AG04450 (cell line): ENCODE measurements around the gene CCDC6. TPM values are rescaled to one million over a fixed set of nuclear protein-coding genes. Genes with fewer than 3 reads are reported as not detected.

Source experiments
- CTCF ChIA-PET: fragments of 300-600, 350-600 bp; formaldehyde crosslinking; extraction: SDS; loops from one replicate; lab custom pipeline; 2022; ENCODE audit warnings: antibody characterized with exemption, inconsistent platforms; lab: Charles Lee
- POLR2A ChIA-PET: fragments of 350-600 bp; formaldehyde crosslinking; extraction: SDS; loops from one replicate; lab custom pipeline; 2021; ENCODE audit warnings: antibody characterized with exemption, inconsistent platforms; lab: Yijun Ruan, JAX
- DNase-seq: peaks from one replicate; pipeline ENCODE4 v3.0.0-alpha.2; 2011; ENCODE audit warnings: low read depth, low spot score
- H3K27ac ChIP-seq: one replicate; pipeline ENCODE4 v1.5.1; 2012; ENCODE audit warnings: low read depth, low read length, control low read depth
- H3K27me3 ChIP-seq: one replicate; pipeline ENCODE4 v1.6.0; 2012; ENCODE audit warnings: low read length; ENCODE audit not compliant: control insufficient read depth, insufficient read depth
- H3K4me3 ChIP-seq: 2 replicates; pipeline ENCODE4 v1.5.1; 2011; ENCODE audit warnings: mild to moderate bottlenecking, low read depth, low read length, control low read depth
- H3K9me3 ChIP-seq: 2 replicates; pipeline ENCODE4 v1.5.1; 2012; ENCODE audit warnings: low read length; ENCODE audit not compliant: control insufficient read depth, insufficient read depth
- polyA plus RNA-seq: library from polyadenylated mRNA; depleted of rRNA; stranded (reverse); fragments of >200 nt; gene quantifications from 2 replicates; pipeline ENCODE4 v1.2.3, GENCODE V29; 2011
- TF ChIP-seq, protein P1 (sequence below): IDR thresholded peaks from 2 replicates; pipeline ENCODE4 v1.5.1; 2011; ENCODE audit warnings: low read depth, low read length, control low read depth, inconsistent platforms

Gene CCDC6
- polyA plus RNA-seq, 1 experiment = 51.1 TPM

DNA sequence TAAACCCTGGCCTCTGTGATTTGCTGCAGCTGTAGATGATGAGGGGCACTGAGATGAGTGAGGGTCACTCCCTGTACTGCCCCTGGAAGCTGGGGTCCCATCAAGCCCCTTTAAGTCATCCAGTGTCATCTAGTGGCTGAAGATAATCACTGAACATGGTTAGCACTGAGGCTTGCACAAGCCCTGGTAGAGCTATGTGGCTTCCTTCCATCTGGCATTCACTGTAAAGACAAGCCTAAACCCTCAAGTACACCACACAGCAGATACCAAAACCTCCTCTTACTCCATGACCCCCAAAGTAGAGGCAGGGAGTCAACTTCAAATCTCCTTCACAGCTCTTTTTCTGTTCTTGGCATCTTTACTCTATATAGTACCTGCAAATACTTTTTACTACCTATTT, 80.4 kb downstream of the CCDC6 start:
- H3K27me3 ChIP-seq = no peaks in the 10 kb centered on the region
- CTCF ChIA-PET = no interaction called here

DNA sequence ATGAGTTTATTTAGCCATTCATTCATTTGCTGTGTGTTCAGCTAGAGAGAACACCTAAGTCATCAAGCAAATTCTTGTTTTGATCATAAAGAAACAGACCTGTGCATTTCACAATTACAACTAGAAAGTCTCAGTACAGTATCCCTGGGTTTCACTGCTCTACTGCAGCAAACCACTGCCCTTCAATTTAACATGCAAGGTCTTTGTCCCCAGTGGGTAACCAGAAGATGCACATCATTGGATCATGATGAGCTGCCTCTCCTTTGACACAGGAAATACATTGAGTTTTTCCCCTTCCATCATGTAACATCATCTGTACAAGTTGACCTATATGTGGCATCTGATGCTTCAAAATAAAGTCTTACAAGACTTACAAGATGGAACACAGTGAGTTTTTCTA, 82.6 kb downstream of the CCDC6 start:
- no peak overlapping the region for H3K4me3 ChIP-seq
- ChIA-PET POLR2A (interaction anchor here (0.6 kb wide), 1 partner anchor 10 kb away, joined by 7 read pairs; no protein-coding TSS in a partner anchor), CTCF (interaction anchor here (0.7 to 1.3 kb wide), 3 partner anchors 10 to 197 kb away, joined by 3 to 4 read pairs (median 4); no protein-coding TSS in a partner anchor)
- TF ChIP-seq, protein P1, sequence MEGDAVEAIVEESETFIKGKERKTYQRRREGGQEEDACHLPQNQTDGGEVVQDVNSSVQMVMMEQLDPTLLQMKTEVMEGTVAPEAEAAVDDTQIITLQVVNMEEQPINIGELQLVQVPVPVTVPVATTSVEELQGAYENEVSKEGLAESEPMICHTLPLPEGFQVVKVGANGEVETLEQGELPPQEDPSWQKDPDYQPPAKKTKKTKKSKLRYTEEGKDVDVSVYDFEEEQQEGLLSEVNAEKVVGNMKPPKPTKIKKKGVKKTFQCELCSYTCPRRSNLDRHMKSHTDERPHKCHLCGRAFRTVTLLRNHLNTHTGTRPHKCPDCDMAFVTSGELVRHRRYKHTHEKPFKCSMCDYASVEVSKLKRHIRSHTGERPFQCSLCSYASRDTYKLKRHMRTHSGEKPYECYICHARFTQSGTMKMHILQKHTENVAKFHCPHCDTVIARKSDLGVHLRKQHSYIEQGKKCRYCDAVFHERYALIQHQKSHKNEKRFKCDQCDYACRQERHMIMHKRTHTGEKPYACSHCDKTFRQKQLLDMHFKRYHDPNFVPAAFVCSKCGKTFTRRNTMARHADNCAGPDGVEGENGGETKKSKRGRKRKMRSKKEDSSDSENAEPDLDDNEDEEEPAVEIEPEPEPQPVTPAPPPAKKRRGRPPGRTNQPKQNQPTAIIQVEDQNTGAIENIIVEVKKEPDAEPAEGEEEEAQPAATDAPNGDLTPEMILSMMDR = no peak
- no peak for DNase-seq
- no peaks in the 10 kb centered on the region for H3K9me3 ChIP-seq
- H3K27ac ChIP-seq = no peak overlapping the region
- H3K27me3 ChIP-seq = no peaks in the 10 kb centered on the region

More for the DNA sequence above, 80.4 kb downstream of the CCDC6 start:
- Histone ChIP-seq H3K27ac (no peak overlapping the region), H3K9me3 (no peaks in the 10 kb centered on the region), H3K4me3 (no peak overlapping the region)
- DNase-seq = no peak
- POLR2A ChIA-PET = no interaction called here
- TF ChIP-seq, protein P1 = no peak

DNA sequence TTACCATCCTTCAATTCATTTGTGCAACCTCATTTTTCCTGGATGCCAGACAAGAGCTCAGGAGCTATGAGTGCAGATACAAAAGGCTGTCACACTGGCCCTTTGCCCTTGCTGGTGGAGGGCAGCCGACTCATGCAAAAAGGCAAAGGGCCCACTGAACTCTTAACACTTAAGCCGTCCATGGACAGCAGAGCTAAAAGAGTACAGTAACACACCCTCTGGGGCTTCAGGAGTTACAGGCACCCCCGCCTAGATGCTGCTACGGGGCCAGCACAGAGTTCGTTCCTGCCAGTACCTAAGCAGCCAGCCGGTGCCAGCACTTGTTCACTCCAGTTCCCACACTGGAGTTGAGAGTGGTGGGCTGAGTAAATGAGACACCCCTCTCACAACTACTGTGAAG, 83.2 kb downstream of the CCDC6 start:
- CTCF ChIA-PET = interaction anchor here (1.1 to 2.9 kb wide), 3 partner anchors 8 to 84 kb away, joined by 4 to 23 read pairs (median 4); no protein-coding TSS in a partner anchor
- no peak for DNase-seq
- no peaks in the 10 kb centered on the region for H3K27me3 ChIP-seq
- no peak overlapping the region for H3K4me3 ChIP-seq
- no peak overlapping the region for H3K27ac ChIP-seq
- TF ChIP-seq, protein P1 = no peak
- H3K9me3 ChIP-seq = no peaks in the 10 kb centered on the region
- POLR2A ChIA-PET = no interaction called here

DNA sequence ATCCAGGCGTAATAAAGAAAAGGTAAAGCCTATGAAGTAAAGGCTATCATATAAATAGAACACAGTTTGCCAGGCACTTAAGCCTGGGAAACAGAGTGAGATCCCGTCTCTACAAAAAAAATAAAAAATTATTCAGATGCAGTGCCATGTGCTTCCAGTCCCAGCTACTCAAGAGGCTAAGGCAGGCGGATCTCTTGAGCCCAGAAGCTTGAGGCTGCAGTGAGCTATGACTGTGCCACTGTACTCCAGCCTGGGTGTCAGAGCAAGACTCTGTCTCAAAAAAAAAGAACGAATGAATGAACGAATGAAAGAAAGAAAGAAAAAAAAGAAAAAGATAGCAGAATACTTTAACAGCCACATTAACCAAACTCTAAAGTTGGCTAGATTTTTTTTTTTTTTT, 85.9 kb downstream of the CCDC6 start:
- CTCF ChIA-PET = interaction anchor here (0.9 to 3.1 kb wide), 4 partner anchors 11 to 195 kb away, joined by 3 to 25 read pairs (median 13); no protein-coding TSS in a partner anchor
- Histone ChIP-seq H3K27ac (no peak overlapping the region), H3K9me3 (no peaks in the 10 kb centered on the region), H3K4me3 (no peak overlapping the region), H3K27me3 (no peaks in the 10 kb centered on the region)
- TF ChIP-seq, protein P1 = no peak
- DNase-seq = no peak
- POLR2A ChIA-PET = no interaction called here

DNA sequence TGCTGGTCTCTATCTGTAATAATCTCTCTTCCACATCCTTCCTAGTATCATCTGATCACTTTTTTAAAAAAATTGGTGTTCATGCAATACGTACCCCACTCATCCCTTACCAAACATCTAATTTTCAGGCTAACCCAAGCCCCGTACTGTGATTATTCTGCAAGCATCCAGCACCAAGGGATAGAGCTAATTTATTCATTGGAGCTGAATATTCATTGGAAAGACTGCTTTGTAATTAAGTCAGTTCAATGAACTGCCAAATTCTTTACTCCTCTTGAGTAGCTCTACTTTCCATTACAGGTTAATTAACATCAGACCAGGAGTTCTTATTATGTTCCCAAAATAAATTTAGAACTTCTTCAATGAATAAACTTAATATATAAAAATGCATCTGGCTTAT, 86.7 kb downstream of the CCDC6 start:
- ChIA-PET POLR2A (no interaction called here), CTCF (interaction anchor here (0.5 to 3.1 kb wide), 4 partner anchors 10 to 143 kb away, joined by 3 to 25 read pairs (median 3); no protein-coding TSS in a partner anchor)
- TF ChIP-seq, protein P1 = no peak

More for the DNA sequence above, 86.7 kb downstream of the CCDC6 start:
- no peaks in the 10 kb centered on the region for H3K9me3 ChIP-seq
- no peak for DNase-seq
- H3K4me3 ChIP-seq = no peak overlapping the region
- no peaks in the 10 kb centered on the region for H3K27me3 ChIP-seq
- H3K27ac ChIP-seq = no peak overlapping the region
